ENCODE data around the gene MAFG.

- TF ChIP-seq ZNF24 (IDR thresholded peaks at IDR 0.05) (no peak), MAFK (conservative IDR thresholded peaks at IDR 0.05 in 1 of 2, IDR thresholded peaks at IDR 0.05 in 1 of 2; ENCODE audit: low read length in 2 of 2) (no peak)
- TF ChIP-seq, protein P1, sequence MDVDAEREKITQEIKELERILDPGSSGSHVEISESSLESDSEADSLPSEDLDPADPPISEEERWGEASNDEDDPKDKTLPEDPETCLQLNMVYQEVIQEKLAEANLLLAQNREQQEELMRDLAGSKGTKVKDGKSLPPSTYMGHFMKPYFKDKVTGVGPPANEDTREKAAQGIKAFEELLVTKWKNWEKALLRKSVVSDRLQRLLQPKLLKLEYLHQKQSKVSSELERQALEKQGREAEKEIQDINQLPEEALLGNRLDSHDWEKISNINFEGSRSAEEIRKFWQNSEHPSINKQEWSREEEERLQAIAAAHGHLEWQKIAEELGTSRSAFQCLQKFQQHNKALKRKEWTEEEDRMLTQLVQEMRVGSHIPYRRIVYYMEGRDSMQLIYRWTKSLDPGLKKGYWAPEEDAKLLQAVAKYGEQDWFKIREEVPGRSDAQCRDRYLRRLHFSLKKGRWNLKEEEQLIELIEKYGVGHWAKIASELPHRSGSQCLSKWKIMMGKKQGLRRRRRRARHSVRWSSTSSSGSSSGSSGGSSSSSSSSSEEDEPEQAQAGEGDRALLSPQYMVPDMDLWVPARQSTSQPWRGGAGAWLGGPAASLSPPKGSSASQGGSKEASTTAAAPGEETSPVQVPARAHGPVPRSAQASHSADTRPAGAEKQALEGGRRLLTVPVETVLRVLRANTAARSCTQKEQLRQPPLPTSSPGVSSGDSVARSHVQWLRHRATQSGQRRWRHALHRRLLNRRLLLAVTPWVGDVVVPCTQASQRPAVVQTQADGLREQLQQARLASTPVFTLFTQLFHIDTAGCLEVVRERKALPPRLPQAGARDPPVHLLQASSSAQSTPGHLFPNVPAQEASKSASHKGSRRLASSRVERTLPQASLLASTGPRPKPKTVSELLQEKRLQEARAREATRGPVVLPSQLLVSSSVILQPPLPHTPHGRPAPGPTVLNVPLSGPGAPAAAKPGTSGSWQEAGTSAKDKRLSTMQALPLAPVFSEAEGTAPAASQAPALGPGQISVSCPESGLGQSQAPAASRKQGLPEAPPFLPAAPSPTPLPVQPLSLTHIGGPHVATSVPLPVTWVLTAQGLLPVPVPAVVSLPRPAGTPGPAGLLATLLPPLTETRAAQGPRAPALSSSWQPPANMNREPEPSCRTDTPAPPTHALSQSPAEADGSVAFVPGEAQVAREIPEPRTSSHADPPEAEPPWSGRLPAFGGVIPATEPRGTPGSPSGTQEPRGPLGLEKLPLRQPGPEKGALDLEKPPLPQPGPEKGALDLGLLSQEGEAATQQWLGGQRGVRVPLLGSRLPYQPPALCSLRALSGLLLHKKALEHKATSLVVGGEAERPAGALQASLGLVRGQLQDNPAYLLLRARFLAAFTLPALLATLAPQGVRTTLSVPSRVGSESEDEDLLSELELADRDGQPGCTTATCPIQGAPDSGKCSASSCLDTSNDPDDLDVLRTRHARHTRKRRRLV (CRISPR knock-in tag; IDR thresholded peaks at IDR 0.05), result no peak
These were observed 49.2 kb downstream of the MAFG start for GRCh38 chr17:81878294-81878693.

Measured in HepG2 (cell line).